Ishikawa (cell line): ENCODE measurements around the gene BTBD16.

Source experiments
- CREB1 ChIP-seq: IDR thresholded peaks from 2 replicates; pipeline ENCODE4 v1.6.1; 2012; ENCODE audit warnings: low read depth
- EP300 ChIP-seq: IDR thresholded peaks from 2 replicates; pipeline ENCODE4 v1.6.1; 2012; ENCODE audit warnings: borderline replicate concordance
- FOXM1 ChIP-seq: IDR thresholded peaks from 2 replicates; pipeline ENCODE4 v1.6.1; 2012; ENCODE audit warnings: low read depth, borderline replicate concordance
- RAD21 ChIP-seq: IDR thresholded peaks from 2 replicates; pipeline ENCODE4 v1.6.1; 2012; ENCODE audit warnings: low read depth
- TAF1 ChIP-seq: IDR thresholded peaks from 2 replicates; pipeline ENCODE4 v1.6.1; 2012; ENCODE audit warnings: low read depth, mild to moderate bottlenecking
- TF ChIP-seq, protein P1 (sequence below): IDR thresholded peaks from 2 replicates; pipeline ENCODE4 v1.6.1; 2012

GRCh38 chr10:122288917-122289316 lies 17.8 kb downstream of the BTBD16 start:
- no peak for TF ChIP-seq RAD21
- no peak for TF ChIP-seq TAF1
- TF ChIP-seq, protein P1, sequence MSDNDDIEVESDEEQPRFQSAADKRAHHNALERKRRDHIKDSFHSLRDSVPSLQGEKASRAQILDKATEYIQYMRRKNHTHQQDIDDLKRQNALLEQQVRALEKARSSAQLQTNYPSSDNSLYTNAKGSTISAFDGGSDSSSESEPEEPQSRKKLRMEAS, result no peak
- TF ChIP-seq EP300, result no peak
- TF ChIP-seq CREB1, result no peak
- no peak for TF ChIP-seq FOXM1
